Transverse colon (tissue), 4 donors: ENCODE results near the gene PIWIL4. TPM values are rescaled to one million over a fixed set of nuclear protein-coding genes. Genes with fewer than 3 reads are reported as not detected.

Experiments
- DNase-seq: peaks from one replicate; pipeline ENCODE4 v3.0.0-alpha.2; 2019
- H3K27ac ChIP-seq, 4 donors: fragments of 200-600 bp; sonication (generic); 2 replicates each; pipeline ENCODE4 v1.5.1; 2016 to 2018; ENCODE audit warnings: inconsistent platforms in 4 of 4
- H3K27me3 ChIP-seq: fragments of 200-600 bp; sonication (generic); 2 replicates; pipeline ENCODE4 v1.5.1; 2017; ENCODE audit warnings: inconsistent platforms
- H3K36me3 ChIP-seq, 4 donors: fragments of 200-600 bp; sonication (generic); 2 replicates each; pipeline ENCODE4 v1.5.1; 2017 to 2019; ENCODE audit warnings: inconsistent platforms in 4 of 4
- H3K4me1 ChIP-seq, 4 donors: fragments of 200-600 bp; sonication (generic); 2 replicates each; pipeline ENCODE4 v1.5.1; 2017 to 2020; ENCODE audit warnings: inconsistent platforms in 4 of 4
- H3K4me3 ChIP-seq, 4 donors: fragments of 200-600 bp; sonication (generic); 1 replicate in 1 of 4; 2 replicates in 3 of 4; pipeline versions ENCODE4 v1.5.1 to v1.6.1; 2017 to 2019; ENCODE audit warnings: inconsistent platforms in 4 of 4
- H3K9me3 ChIP-seq, 2 donors: fragments of 200-600 bp; sonication (generic); 2 replicates each; pipeline ENCODE4 v1.5.1; 2017 to 2019; ENCODE audit warnings: inconsistent platforms in 2 of 2
- CTCF ChIP-seq, 5 experiments: fragments of 200-600 bp in 3 of 5; fragments of 450-650 bp in 2 of 5; sonication (generic) in 3 of 5; IDR thresholded peaks; 1 replicate in 2 of 5; 2 replicates in 3 of 5; pipeline ENCODE4 v1.5.1; 2016 to 2017; ENCODE audit warnings: antibody characterized with exemption in 5 of 5, inconsistent platforms in 3 of 5, mild to moderate bottlenecking in 2 of 5, moderate library complexity in 1 of 5
- EP300 ChIP-seq: sonication (generic); formaldehyde crosslinking; IDR thresholded peaks from one replicate; pipeline ENCODE4 v1.6.1; 2017; ENCODE audit warnings: antibody characterized with exemption, low read depth
- POLR2A ChIP-seq: fragments of 450-650 bp; IDR thresholded peaks from one replicate; pipeline ENCODE4 v1.6.1; 2016; ENCODE audit warnings: antibody characterized with exemption, mild to moderate bottlenecking, moderate library complexity
- POLR2AphosphoS5 ChIP-seq, 3 donors: sonication (generic); formaldehyde crosslinking; IDR thresholded peaks; one replicate each; pipeline ENCODE4 v1.6.1; 2016; ENCODE audit warnings: antibody characterized with exemption in 3 of 3
- WGBS, 2 donors: methylation state at CpG; one replicate each; pipeline ENCODE4 v1.1.5; 2018; ENCODE audit warnings: low coverage in 1 of 2; 5-methylcytosine and 5-hydroxymethylcytosine counted together
- in situ Hi-C, 4 donors: fragments of 200-750 bp; cut with MboI; loops; one replicate each; pipeline versions ENCODE4 v1.15.0 to v1.15.1; 2017; ENCODE audit warnings: low sequenced_read_pairs in 3 of 4, low pct_ligation_motif_present in 1 of 4, low pct_unique_long_range_greater_than_20kb in 1 of 4
- intact Hi-C: fragments of 100-400 bp; cut with DNase I; formaldehyde crosslinking; loops from one replicate; pipeline ENCODE4 v1.15.1; 2023; ENCODE audit warnings: low total_unique reads
- total RNA-seq, 4 donors: library from RNA; depleted of rRNA; stranded (reverse); fragments of >200 nt; gene quantifications; one replicate each; pipeline ENCODE4 v1.1.0, GENCODE V29; 2016

PIWIL4 gene
- total RNA-seq, 4 donors from 2014 or later = 6.7 to 17.9 (median 8.9) TPM

DNA sequence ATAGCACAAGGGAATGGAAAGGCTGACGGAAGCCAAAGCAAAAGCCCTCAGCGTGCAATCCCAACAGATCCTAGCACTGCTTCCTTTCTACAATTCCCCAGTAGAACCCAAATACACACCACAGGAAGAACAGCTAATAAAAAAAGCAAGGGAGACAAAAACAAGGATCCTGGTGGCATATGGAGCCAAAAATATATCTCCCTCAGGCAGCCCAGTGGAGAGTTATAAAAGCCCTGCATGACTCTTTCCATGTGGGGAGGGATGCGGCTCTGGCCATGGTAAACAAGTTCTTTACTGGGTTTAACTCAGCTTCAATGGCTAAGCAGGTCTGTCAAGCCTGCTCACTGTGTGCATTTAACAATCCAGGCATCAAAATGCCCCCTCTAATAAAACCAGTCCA, 88.1 kb downstream of the PIWIL4 start:
- WGBS, 2 donors = 67 to 100% methylated on average over 1 to 3 of the region's 3 CpGs
- Histone ChIP-seq H3K4me1 (peaks cover 0 to 3% (median 0%) of the 10 kb centered on the region in 4 donors), H3K27ac (no peak overlapping the region), H3K36me3 (no peaks in the 10 kb centered on the region), H3K27me3 (peaks cover 5% of the 10 kb centered on the region), H3K4me3 (no peak overlapping the region), H3K9me3 (no peaks in the 10 kb centered on the region)
- intact Hi-C loops = no loop called here
- in situ Hi-C loops = no loop called here
- no peak for DNase-seq
- TF ChIP-seq POLR2A = no peak

GRCh38 chr11:94655956-94656355, 88.8 kb downstream of the PIWIL4 start:
- intact Hi-C loops = no loop called here
- no peak overlapping the region for H3K27ac ChIP-seq
- H3K36me3 ChIP-seq = no peaks in the 10 kb centered on the region

GRCh38 chr11:94656968-94657367, 89.8 kb downstream of the PIWIL4 start:
- no peak overlapping the region for H3K4me3 ChIP-seq
- in situ Hi-C loops (no loop called here), intact Hi-C loops (no loop called here)
- H3K27me3 ChIP-seq = peaks cover 11% of the 10 kb centered on the region
- TF ChIP-seq CTCF (IDR thresholded peaks at IDR 0.05) (no peak), EP300 (no peak), POLR2AphosphoS5 (IDR thresholded peaks at IDR 0.05) (no peak), POLR2A (no peak)
- DNase-seq = no peak
- no peaks in the 10 kb centered on the region for H3K4me1 ChIP-seq
- H3K36me3 ChIP-seq = no peaks in the 10 kb centered on the region
- no peaks in the 10 kb centered on the region for H3K9me3 ChIP-seq
- H3K27ac ChIP-seq = no peak overlapping the region
- WGBS, 2 donors = 64 to 79% methylated on average over 6 of the region's 6 CpGs

More at GRCh38 chr11:94655956-94656355, 88.8 kb downstream of the PIWIL4 start:
- Histone ChIP-seq H3K27me3 (peaks cover 9% of the 10 kb centered on the region), H3K9me3 (no peaks in the 10 kb centered on the region), H3K4me3 (no peak overlapping the region), H3K4me1 (no peaks in the 10 kb centered on the region)
- no peak for DNase-seq
- 50 to 83% methylated on average over 1 of the region's 1 CpG for WGBS, 2 donors
- no peak for TF ChIP-seq CTCF (IDR thresholded peaks at IDR 0.05)
- TF ChIP-seq POLR2AphosphoS5 (IDR thresholded peaks at IDR 0.05) = no peak
- no peak for TF ChIP-seq POLR2A
- no peak for TF ChIP-seq EP300
- in situ Hi-C loops = no loop called here

GRCh38 chr11:94657629-94658028, 90.5 kb downstream of the PIWIL4 start:
- DNase-seq = no peak
- Histone ChIP-seq H3K9me3 (no peaks in the 10 kb centered on the region), H3K27me3 (peaks cover 11% of the 10 kb centered on the region), H3K4me3 (no peak overlapping the region), H3K27ac (no peak overlapping the region), H3K36me3 (no peaks in the 10 kb centered on the region), H3K4me1 (no peaks in the 10 kb centered on the region)
- TF ChIP-seq EP300 = no peak
- no peak for TF ChIP-seq POLR2A
- no peak for TF ChIP-seq CTCF (IDR thresholded peaks at IDR 0.05)
- no peak for TF ChIP-seq POLR2AphosphoS5 (IDR thresholded peaks at IDR 0.05)
- intact Hi-C loops = no loop called here
- in situ Hi-C loops = no loop called here
- 71 to 80% methylated on average over 3 of the region's 3 CpGs for WGBS, 2 donors

DNA sequence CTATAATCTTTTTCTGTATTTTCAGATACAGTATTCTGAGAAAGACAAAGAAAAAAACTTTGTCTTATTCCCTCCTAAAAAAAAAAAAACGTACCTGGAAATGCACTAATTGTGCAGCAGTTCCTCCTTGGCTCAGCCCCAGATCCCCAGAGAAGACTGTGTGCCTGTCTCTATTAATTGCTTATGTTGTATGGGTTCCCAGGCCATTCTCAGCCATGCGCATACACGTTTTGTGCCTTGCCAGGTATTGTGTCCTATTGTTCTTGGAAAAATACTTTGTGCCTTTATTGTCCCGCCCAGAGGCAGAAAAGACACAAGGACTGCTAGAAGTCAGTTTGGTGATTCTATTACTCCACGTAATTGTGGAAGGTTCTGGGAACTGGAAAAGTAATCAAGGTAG, 91.2 kb downstream of the PIWIL4 start:
- Histone ChIP-seq H3K27ac (no peak overlapping the region), H3K36me3 (no peaks in the 10 kb centered on the region), H3K27me3 (peaks cover 11% of the 10 kb centered on the region), H3K4me1 (no peaks in the 10 kb centered on the region), H3K9me3 (no peaks in the 10 kb centered on the region), H3K4me3 (no peak overlapping the region)
- in situ Hi-C loops (no loop called here), intact Hi-C loops (no loop called here)
- TF ChIP-seq EP300 = no peak
- 43 to 64% methylated on average over 4 to 5 of the region's 5 CpGs for WGBS, 2 donors
- DNase-seq = no peak
